ENCODE results near the gene TLCD3A.
"Not testable (repeated sequence)": the region's sequence is repeated elsewhere in the genome, so short reads cannot be mapped to it uniquely, and the experiment has no call there.

TLCD3A gene

GRCh38 chr17:788551-788950 lies 56.2 kb downstream of the TLCD3A start:
- no peak for DNase-seq (ENCODE audit: low read depth in 2 of 2)

- DNase-seq (ENCODE audit: low read depth in 2 of 2), result no peak
These were observed 56.9 kb downstream of the TLCD3A start for GRCh38 chr17:789160-789840.

- not testable (repeated sequence) for DNase-seq (ENCODE audit: low read depth in 2 of 2)
These were observed 57.8 kb downstream of the TLCD3A start for GRCh38 chr17:789931-790873.

- not testable (repeated sequence) for DNase-seq (ENCODE audit: low read depth in 2 of 2)
These were observed 58.5 kb downstream of the TLCD3A start for GRCh38 chr17:790874-791247.

- DNase-seq (ENCODE audit: low read depth in 2 of 2), result no peak
These were observed 59.4 kb downstream of the TLCD3A start for GRCh38 chr17:791829-792228.

- DNase-seq (ENCODE audit: low read depth in 2 of 2), result no peak
These were observed 59.9 kb downstream of the TLCD3A start for GRCh38 chr17:792277-792676.

Data from stimulated activated CD8-positive, alpha-beta memory T cell treated with anti-CD3 and anti-CD28 coated beads, Interleukin-7, amount 100 ng/mL, for 4 hours (primary cell).